ENCODE results near the gene CCDC121.

GRCh38 chr2:27628767-27629709, at the start of gene CCDC121, which contains the start of gene GPN1:
- TF ChIP-seq CTCF (IDR thresholded peaks at IDR 0.05 in 8 of 11, conservative IDR thresholded peaks at IDR 0.05 in 3 of 11) = peak in 1 of 11 experiments; percentile 12
- peak in 1 of 3 donors; percentile 27 for TF ChIP-seq POLR2A (IDR thresholded peaks at IDR 0.05)

Measured in spleen (tissue), 7 donors.